Activated CD4-positive, alpha-beta T cell treated with anti-CD3 and anti-CD28 coated beads for 1 hour (primary cell): Measurements from ENCODE around the gene TNFRSF17.
A peak's percentile ranks its signal among the peaks of the same experiment; 100 is the strongest.
"Not testable (repeated sequence)": the region's sequence is repeated elsewhere in the genome, so short reads cannot be mapped to it uniquely, and the experiment has no call there.

Source experiments
- DNase-seq: peaks from one replicate; pipeline ENCODE4 v3.0.0-alpha.2; 2020

TNFRSF17 gene

GRCh38 chr16:11964761-11965551, at the start of gene TNFRSF17:
TNFRSF17 (plus strand) TSS chr16:11965210; CDS start chr16:11965325, 115 bp downstream.
- no peak for DNase-seq

GRCh38 chr16:11915644-11916523, 49.1 kb upstream of the TNFRSF17 start, which contains the start of gene GSPT1:
GSPT1 (minus strand) TSS chr16:11915956; CDS start chr16:11915720, 236 bp downstream.
- DNase-seq: peak; percentile 99

- DNase-seq: no peak
These were observed 48.3 kb upstream of the TNFRSF17 start for GRCh38 chr16:11916524-11917285.

- DNase-seq: not testable (repeated sequence)
These were observed 41.0 kb upstream of the TNFRSF17 start for GRCh38 chr16:11924046-11924445.

GRCh38 chr16:11927350-11927749, 37.7 kb upstream of the TNFRSF17 start:
- DNase-seq: not testable (repeated sequence)

- DNase-seq: not testable (repeated sequence)
These were observed 23.1 kb upstream of the TNFRSF17 start, which contains the start of gene NPIPB2 for GRCh38 chr16:11941945-11942344. NPIPB2 (minus strand) TSS chr16:11942045; CDS start chr16:11942045, 0 bp downstream.

GRCh38 chr16:11946433-11946832, 18.6 kb upstream of the TNFRSF17 start:
- DNase-seq: no peak

GRCh38 chr16:11948819-11949218, 16.2 kb upstream of the TNFRSF17 start:
- no peak for DNase-seq

GRCh38 chr16:11949527-11949926, 15.5 kb upstream of the TNFRSF17 start:
- DNase-seq: no peak

- DNase-seq: no peak
These were observed 14.6 kb upstream of the TNFRSF17 start for GRCh38 chr16:11950388-11950787.

GRCh38 chr16:11953576-11953975, 11.4 kb upstream of the TNFRSF17 start:
- DNase-seq: not testable (repeated sequence)

- DNase-seq: no peak
These were observed 9.3 kb upstream of the TNFRSF17 start for GRCh38 chr16:11955713-11956123.

- no peak for DNase-seq
These were observed 8.5 kb upstream of the TNFRSF17 start for GRCh38 chr16:11956558-11956957.

GRCh38 chr16:11957591-11958395, 7.2 kb upstream of the TNFRSF17 start:
- no peak for DNase-seq

GRCh38 chr16:11962457-11962856, 2.6 kb upstream of the TNFRSF17 start:
- not testable (repeated sequence) for DNase-seq

- not testable (repeated sequence) for DNase-seq
These were observed 2.0 kb upstream of the TNFRSF17 start for GRCh38 chr16:11962978-11963377.

- DNase-seq: no peak
These were observed 1.3 kb upstream of the TNFRSF17 start for GRCh38 chr16:11963706-11964105.

GRCh38 chr16:11966173-11966572, 1.2 kb downstream of the TNFRSF17 start:
- DNase-seq: no peak

- DNase-seq: no peak
These were observed 2.3 kb downstream of the TNFRSF17 start for GRCh38 chr16:11967195-11967911.

- DNase-seq: no peak
These were observed 3.6 kb downstream of the TNFRSF17 start for GRCh38 chr16:11968577-11968976.

GRCh38 chr16:11970292-11970691, 5.3 kb downstream of the TNFRSF17 start:
- not testable (repeated sequence) for DNase-seq
